Jurkat, Clone E6-1 (cell line): ENCODE measurements around the gene SYNE2.

Experiments
- DNase-seq: peaks from one replicate; pipeline ENCODE4 v3.0.0-alpha.2; 2011; ENCODE audit warnings: low read depth, low spot score
- H3K4me3 ChIP-seq: 2 replicates; pipeline ENCODE4 v1.5.1; 2011; ENCODE audit warnings: mild to moderate bottlenecking, low read length, control low read depth, moderate library complexity

Gene SYNE2

DNA sequence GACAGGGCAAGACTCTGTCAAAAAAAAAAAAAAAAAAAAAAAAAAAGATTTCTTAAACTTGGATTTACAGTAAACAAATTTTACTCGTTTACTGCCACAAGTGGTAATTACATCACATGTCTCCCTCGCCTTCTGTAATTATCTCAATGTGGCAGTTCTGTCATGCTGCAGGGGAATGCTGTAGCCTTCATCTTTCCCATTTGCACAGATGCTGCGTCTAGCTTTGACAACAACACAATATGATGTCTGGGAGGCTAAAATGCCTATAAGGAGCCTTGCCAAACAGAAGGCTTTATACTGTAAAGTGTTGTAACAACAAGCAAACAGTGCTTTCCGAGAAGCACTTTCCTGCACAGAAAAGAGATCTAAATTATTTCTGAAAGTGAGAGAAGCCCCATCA is 392.7 kb downstream of the SYNE2 start:
- H3K4me3 ChIP-seq = no peak overlapping the region
- no peak for DNase-seq

DNA sequence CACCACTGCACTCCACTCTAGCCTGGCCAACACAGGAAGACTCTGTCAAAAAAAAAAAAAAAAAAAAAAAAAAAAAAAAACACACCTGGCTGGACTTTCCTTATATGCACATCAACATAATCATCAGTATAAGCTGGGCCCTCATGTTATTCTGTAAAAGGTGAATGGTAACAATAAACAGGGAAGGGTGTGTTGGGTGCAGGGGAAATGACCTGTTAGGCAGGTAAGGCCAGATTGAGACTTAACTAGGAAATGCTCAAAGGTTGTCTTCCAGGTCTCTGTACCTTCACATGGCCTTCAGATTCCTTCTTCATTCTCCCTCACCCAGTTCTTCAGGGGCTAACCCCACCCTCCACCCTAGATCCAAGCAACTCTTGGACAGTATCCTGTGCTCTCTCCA is 393.9 kb downstream of the SYNE2 start:
- no peak overlapping the region for H3K4me3 ChIP-seq
- DNase-seq = no peak

DNA sequence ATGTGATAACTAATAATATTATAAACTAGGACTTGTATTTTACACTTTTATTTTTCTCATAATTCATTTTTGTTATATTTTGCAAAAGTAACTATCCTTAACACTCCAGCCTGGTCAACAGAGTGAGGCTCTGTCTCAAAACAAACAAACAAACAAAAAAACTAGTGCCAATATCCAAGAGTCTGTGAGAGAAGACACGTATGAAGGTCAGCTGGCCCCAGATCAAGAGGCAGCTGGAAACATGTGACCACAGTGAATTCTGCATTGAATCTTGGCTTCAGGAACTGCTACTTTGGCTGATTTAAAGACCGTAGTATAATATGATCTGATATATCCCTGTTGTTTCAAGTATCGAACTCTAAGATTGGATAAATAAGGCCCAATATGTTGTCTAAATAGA is 394.4 kb downstream of the SYNE2 start:
- no peak for DNase-seq
- no peak overlapping the region for H3K4me3 ChIP-seq

DNA sequence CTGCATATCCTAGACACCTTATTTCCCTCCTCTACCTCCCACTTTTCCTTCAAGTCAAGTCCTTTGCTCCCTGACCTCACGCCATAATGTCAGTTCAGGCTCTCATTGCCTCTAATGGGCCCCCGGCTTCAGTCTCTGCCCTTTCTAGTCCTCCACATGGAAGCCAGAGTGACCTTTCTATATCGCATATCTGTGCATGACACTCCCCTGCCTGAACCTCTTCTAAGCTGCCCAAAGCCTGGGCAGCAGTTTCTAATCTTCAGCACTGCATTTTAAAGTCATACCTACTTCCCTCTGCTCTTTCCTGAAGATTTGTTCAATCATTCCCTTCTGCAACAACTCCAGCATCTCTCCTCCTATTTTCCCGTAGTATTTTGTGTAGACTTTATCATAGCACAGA is 395.9 kb downstream of the SYNE2 start:
- DNase-seq = no peak
- H3K4me3 ChIP-seq = no peak overlapping the region

DNA sequence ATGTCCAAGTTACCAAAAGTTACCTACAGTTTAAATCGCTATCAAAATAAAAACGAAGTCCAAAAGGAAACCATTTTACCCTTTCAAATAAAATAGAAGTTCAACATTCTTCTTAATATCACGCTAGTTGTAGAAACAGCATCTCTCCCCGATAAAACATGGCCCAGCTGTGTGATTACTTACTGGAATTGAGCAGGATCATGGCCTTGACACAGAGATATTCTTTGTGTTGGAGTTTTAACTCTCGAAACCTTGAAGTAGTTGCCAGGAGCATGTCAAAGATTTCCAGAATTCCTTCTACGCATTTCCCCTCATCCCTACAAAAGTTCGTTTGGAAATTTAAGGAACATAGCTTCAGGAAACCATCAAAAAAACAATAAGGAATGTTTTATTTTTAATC is 396.6 kb downstream of the SYNE2 start:
- no peak for DNase-seq
- no peak overlapping the region for H3K4me3 ChIP-seq

DNA sequence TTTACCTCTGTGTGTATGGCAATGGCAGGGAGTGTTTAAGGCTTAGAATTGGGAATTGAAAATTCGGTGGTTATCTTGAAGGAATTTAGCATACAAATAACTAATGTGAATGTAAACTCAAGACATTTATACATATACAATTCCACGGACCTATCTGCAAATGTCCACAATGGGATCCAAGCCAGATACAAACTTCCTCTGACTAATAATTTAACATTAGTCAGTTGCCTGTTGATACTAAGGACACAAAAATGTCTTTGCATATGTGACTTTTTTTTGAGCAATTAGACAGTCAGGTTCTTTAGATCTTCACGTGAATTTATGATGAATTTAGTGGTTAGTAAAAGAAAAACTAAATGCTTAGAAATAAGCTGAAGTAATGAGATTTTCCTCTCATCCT is 400.9 kb downstream of the SYNE2 start:
- no peak overlapping the region for H3K4me3 ChIP-seq
- DNase-seq = no peak

DNA sequence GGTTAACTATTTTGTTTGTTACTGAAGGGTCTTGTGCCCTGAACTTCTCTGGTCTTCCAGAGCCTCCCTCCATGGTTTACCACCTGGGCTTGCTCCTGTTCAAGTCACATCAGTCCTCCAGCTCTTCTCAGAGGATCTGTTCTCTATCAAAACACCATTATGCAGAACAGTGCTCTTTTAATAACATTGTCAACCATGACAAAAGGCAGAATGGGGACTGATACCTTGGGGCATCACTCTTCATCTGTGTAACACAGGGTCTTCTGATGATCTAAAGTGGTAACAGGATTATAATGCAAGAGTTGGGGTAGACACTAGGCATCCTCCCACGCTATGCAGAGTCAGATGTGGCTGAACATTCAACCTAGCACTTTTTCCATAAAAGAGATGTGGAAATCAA is 403.0 kb downstream of the SYNE2 start:
- H3K4me3 ChIP-seq = no peak overlapping the region
- DNase-seq = no peak

DNA sequence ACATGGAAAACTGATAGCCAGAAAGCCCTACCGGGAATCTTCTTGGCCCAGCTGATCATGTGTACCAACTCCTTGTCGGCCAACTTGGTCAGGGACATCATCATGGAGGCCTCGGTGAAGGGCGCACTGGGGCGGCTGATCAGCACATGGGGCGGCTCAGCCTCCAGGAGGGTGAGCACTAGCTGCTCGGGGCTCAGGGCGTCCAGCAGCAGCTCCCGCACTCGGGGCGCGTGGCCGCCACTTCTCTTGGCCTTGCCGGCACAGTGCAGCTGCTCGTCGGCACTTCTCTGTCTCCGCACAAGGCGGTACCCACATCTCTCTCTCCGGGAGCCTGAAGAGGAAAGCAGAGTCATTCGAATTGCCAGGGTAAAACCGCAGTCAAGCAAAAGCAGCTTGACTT is 407.6 kb downstream of the SYNE2 start:
- no peak for DNase-seq

DNA sequence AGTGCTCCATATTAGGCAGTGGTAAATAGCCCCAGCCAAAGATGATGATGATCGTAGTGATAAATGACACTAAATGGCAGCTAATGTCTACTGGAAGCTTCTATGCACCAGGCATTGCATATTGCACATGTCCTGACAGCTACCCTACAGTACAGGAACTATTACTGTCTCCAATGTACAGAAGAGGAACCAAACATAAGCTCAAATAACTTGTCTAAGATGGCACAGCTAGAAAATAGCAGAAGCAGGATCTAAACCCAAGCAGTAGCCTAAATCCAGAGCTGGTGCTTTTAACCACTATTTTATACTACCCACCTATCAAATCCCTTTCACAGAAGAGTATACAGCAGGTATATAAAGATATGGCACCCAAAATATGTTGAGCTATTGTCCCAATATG is 412.4 kb downstream of the SYNE2 start:
- DNase-seq = no peak

More for the DNA sequence above, 407.6 kb downstream of the SYNE2 start:
- H3K4me3 ChIP-seq = no peak overlapping the region

DNA sequence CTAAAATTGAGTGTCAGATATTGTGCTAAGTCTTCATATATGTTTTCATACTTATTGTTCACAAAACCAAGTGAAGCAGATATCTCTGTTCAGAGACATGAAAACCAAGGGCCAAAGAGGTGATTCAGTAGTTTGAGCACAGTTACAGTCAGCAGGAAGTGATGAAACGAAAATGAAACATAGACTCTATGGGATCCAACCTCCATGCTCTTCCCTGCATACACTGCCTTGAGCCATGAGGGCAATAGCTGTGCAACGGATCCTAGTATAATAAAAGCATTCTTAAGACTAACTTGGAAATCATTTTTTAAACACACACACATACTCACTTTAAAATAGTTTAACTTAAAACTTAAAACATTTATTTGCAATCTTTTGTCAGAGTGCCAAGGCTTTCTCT is 413.4 kb downstream of the SYNE2 start:
- DNase-seq = peak; percentile 23
- H3K4me3 ChIP-seq = no peak overlapping the region

More for the DNA sequence above, 412.4 kb downstream of the SYNE2 start:
- H3K4me3 ChIP-seq = no peak overlapping the region

DNA sequence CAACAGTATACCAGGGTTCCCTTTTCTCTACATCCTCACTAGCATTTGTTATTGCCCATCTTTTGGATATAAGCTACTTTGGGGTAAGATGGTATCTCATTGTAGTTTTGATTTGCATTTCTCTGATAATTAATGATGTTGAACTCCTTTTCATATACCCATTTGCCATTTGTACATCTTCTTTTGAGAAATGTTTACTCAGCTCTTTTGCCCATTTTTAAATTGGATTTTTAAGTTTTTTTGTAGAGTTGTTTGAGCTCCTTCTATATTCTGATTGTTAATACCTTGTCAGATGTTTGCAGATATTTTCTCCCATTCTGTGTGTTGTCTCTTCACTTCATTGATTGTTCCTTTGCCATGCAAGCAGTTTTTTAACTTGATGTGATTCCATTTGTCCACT is 419.2 kb downstream of the SYNE2 start:
- no peak for DNase-seq
- H3K4me3 ChIP-seq = no peak overlapping the region
